HepG2 (cell line): Measurements from ENCODE around the gene ADAM19. TPM values are rescaled to one million over a fixed set of nuclear protein-coding genes. Genes with fewer than 3 reads are reported as not detected.

Source experiments
- ATAC-seq: fragments of 200-7000 bp; cut with Tn5 transposase; 3 replicates; pipeline ENCODE4 v1.9.1; 2020; ENCODE audit warnings: mild to moderate bottlenecking, moderate library complexity
- Bru-seq: library from RNA; stranded (reverse); fragments of 400-500 nt; gene quantifications from one replicate; lab custom pipeline; 2021; lab: Mats Ljungman, UMichigan
- BruChase-seq, 2 experiments: library from RNA; stranded (reverse); fragments of 400-500 nt; gene quantifications; one replicate each; lab custom pipeline; 2021; lab: Mats Ljungman, UMichigan
- BruUV-seq: library from RNA; stranded (reverse); fragments of 400-500 nt; replicated peaks from 2 replicates; lab custom pipeline; 2021; lab: Mats Ljungman, UMichigan
- CTCF ChIA-PET: fragments of 300-600 bp; formaldehyde crosslinking; extraction: SDS; loops from one replicate; lab custom pipeline; 2021; ENCODE audit warnings: low total read pairs, inconsistent platforms, low intra/inter-chr PET ratio; lab: Yijun Ruan, JAX
- POLR2A ChIA-PET: fragments of 350-600 bp; sonication (Branson Sonifier 250); formaldehyde crosslinking; loops from one replicate; lab custom pipeline; 2020; ENCODE audit warnings: antibody characterized with exemption, inconsistent platforms; lab: Yijun Ruan, JAX
- DNase-seq: peaks from one replicate; pipeline ENCODE4 v3.0.0-alpha.2; 2015; ENCODE audit warnings: low spot score
- FAIRE-seq: peaks from 3 replicates; lab custom pipeline; 2011; peaks lifted over from hg19 to GRCh38; lab: Jason Lieb, UNC
- H2AFZ ChIP-seq: one replicate; pipeline ENCODE4 v1.6.1; 2011; ENCODE audit warnings: low read length, inconsistent platforms
- H3K27ac ChIP-seq: fragments of 300-600 bp; 3 replicates; pipeline ENCODE4 v1.8.0; 2011; ENCODE audit warnings: mixed run types, mild to moderate bottlenecking, mixed read lengths, low read length, inconsistent platforms; ENCODE audit not compliant: insufficient read depth; ENCODE audit errors: extremely low read length
- H3K27me3 ChIP-seq, 2 experiments: fragments of 200-600 bp in 1 of 2; 2 replicates in 1 of 2; 3 replicates in 1 of 2; pipeline versions ENCODE4 v1.6.0 to v1.8.0; 2011; ENCODE audit warnings: low read length in 2 of 2, mild to moderate bottlenecking in 2 of 2, moderate library complexity in 2 of 2, inconsistent platforms in 1 of 2; ENCODE audit not compliant: insufficient read depth in 2 of 2, control insufficient read depth in 1 of 2
- H3K36me3 ChIP-seq, 2 experiments: fragments of 200-600 bp in 1 of 2; replicated peaks in 1 of 2; 2 replicates in 1 of 2; 3 replicates in 1 of 2; pipeline versions ENCODE4 v1.5.1 to v1.8.0; 2011; ENCODE audit warnings: low read length in 2 of 2, inconsistent platforms in 1 of 2; ENCODE audit not compliant: insufficient read depth in 2 of 2, control insufficient read depth in 1 of 2
- H3K4me1 ChIP-seq: 2 replicates; pipeline ENCODE4 v1.5.1; 2012; ENCODE audit warnings: low read length, inconsistent platforms; ENCODE audit not compliant: insufficient read depth
- H3K4me2 ChIP-seq: 2 replicates; pipeline ENCODE4 v1.6.0; 2011; ENCODE audit warnings: low read depth, low read length, inconsistent platforms
- H3K4me3 ChIP-seq, 3 experiments: fragments of 200-600 bp in 1 of 3; sonication (generic), shearing (Covaris generic) in 1 of 3; replicated peaks in 1 of 3; 2 replicates each; pipeline ENCODE4 v1.5.1; 2011 to 2016; ENCODE audit warnings: low read length in 3 of 3, inconsistent platforms in 2 of 3, low read depth in 2 of 3, mild to moderate bottlenecking in 2 of 3, control low read depth in 1 of 3, mixed read lengths in 1 of 3; ENCODE audit not compliant: insufficient read depth in 1 of 3
- H3K79me2 ChIP-seq: one replicate; pipeline ENCODE4 v1.6.1; 2011; ENCODE audit warnings: low read length, inconsistent platforms; ENCODE audit not compliant: insufficient read depth
- H3K9ac ChIP-seq: 2 replicates; pipeline ENCODE4 v1.6.0; 2011; ENCODE audit warnings: mild to moderate bottlenecking, low read depth, low read length, inconsistent platforms; ENCODE audit not compliant: insufficient read depth
- H3K9me3 ChIP-seq: 2 replicates; pipeline ENCODE4 v1.5.1; 2012; ENCODE audit warnings: mild to moderate bottlenecking, low read length
- H4K20me1 ChIP-seq: 2 replicates; pipeline ENCODE4 v1.6.0; 2011; ENCODE audit warnings: inconsistent platforms, mild to moderate bottlenecking, low read length, moderate library complexity; ENCODE audit not compliant: insufficient read depth
- E2F5 ChIP-seq: sonication (generic); formaldehyde crosslinking; conservative IDR thresholded peaks from 2 replicates; pipeline ENCODE4 v1.4.0; 2020; ENCODE audit warnings: missing genetic modification reagents
- NCOR1 ChIP-seq: fragments of 200-600 bp; sonication (generic); IDR thresholded peaks from 2 replicates; pipeline ENCODE4 v1.7.0; 2017; ENCODE audit warnings: antibody characterized with exemption, low read length, borderline replicate concordance
- RFXAP ChIP-seq: sonication (generic); formaldehyde crosslinking; IDR thresholded peaks from 2 replicates; pipeline ENCODE4 v1.4.0; 2020; ENCODE audit warnings: missing genetic modification reagents, borderline replicate concordance
- ZBTB46 ChIP-seq: sonication (generic); formaldehyde crosslinking; IDR thresholded peaks from 2 replicates; pipeline ENCODE4 v1.4.0; 2020; ENCODE audit warnings: mild to moderate bottlenecking, missing genetic modification reagents, borderline replicate concordance
- ZC3H13 ChIP-seq: sonication (generic); formaldehyde crosslinking; IDR thresholded peaks from 2 replicates; pipeline ENCODE4 v1.8.1; 2023; ENCODE audit warnings: mild to moderate bottlenecking, missing genetic modification reagents, moderate library complexity
- ZNF251 ChIP-seq: sonication (generic); formaldehyde crosslinking; IDR thresholded peaks from 2 replicates; pipeline ENCODE4 v1.9.0; 2021; ENCODE audit warnings: mild to moderate bottlenecking, missing genetic modification reagents
- ZNF432 ChIP-seq: sonication (generic); formaldehyde crosslinking; IDR thresholded peaks from 2 replicates; pipeline ENCODE4 v1.5.0; 2020; ENCODE audit warnings: missing genetic modification reagents, mild to moderate bottlenecking, borderline replicate concordance
- ZNF788 ChIP-seq: sonication (generic); formaldehyde crosslinking; IDR thresholded peaks from 2 replicates; pipeline ENCODE4 v1.5.0; 2020; ENCODE audit warnings: mild to moderate bottlenecking, missing genetic modification reagents, borderline replicate concordance
- ZNF816 ChIP-seq: sonication (generic); formaldehyde crosslinking; IDR thresholded peaks from 2 replicates; pipeline ENCODE4 v1.8.0; 2022; ENCODE audit warnings: missing genetic modification reagents, mild to moderate bottlenecking, borderline replicate concordance
- WGBS: methylation state at CpG from one replicate; pipeline ENCODE4 v1.1.6; 2017; ENCODE audit warnings: low lambda C conversion rate; 5-methylcytosine and 5-hydroxymethylcytosine counted together
- in situ Hi-C: cut with HindIII; loops from 2 replicates; pipeline ENCODE4 v1.10.0; 2017; ENCODE audit warnings: low pct_unique_long_range_greater_than_20kb; ENCODE audit not compliant: extremely low pct_ligation_motif_present
- intact Hi-C: fragments of 100-400 bp; cut with micrococcal nuclease; formaldehyde crosslinking; loops from one replicate; pipeline ENCODE4 v1.10.0; 2022; ENCODE audit not compliant: unreplicated experiment
- long read RNA-seq, 2 experiments: library from RNA in 1 of 2; library from polyadenylated mRNA in 1 of 2; stranded (forward) in 1 of 2; unstranded in 1 of 2; transcript quantifications; one replicate each; pipeline ENCODE4 v2.0.0, GENCODE V29; 2019 to 2022
- polyA minus RNA-seq, 3 experiments: library from RNA; depleted of rRNA, polyadenylated mRNA; stranded (reverse); fragments of >200 nt; gene quantifications; 2 replicates each; pipeline ENCODE4 v1.2.3, GENCODE V29; 2011; ENCODE audit warnings: low replicate concordance in 1 of 3
- polyA plus RNA-seq, 8 experiments: library from polyadenylated mRNA; depleted of rRNA in 3 of 8; stranded (reverse) in 7 of 8; unstranded in 1 of 8; fragments of >200 nt; fragmentation: Illumina TruSeq in 4 of 8; extraction: Trizol in 4 of 8; gene quantifications; 2 replicates each; pipeline versions ENCODE4 v1.2.1 to v1.2.3, GENCODE V29; 2011 to 2016; ENCODE audit warnings: low read depth in 4 of 8, missing spikeins in 1 of 8, mixed read lengths in 1 of 8; ENCODE audit not compliant: insufficient read depth in 1 of 8
- total RNA-seq, 5 experiments: library from RNA; depleted of rRNA; stranded (reverse); fragments of >200 nt; fragmentation: Illumina TruSeq; extraction: Trizol; gene quantifications; 2 replicates each; pipeline ENCODE4 v1.2.3, GENCODE V29; 2016; ENCODE audit warnings: low read depth in 1 of 5
- TF ChIP-seq, protein P1 (sequence below): sonication (generic); formaldehyde crosslinking; IDR thresholded peaks from 2 replicates; pipeline ENCODE4; 2020; ENCODE audit warnings: missing genetic modification reagents, mild to moderate bottlenecking, borderline replicate concordance
- TF ChIP-seq, protein P2 (sequence below): sonication (generic); formaldehyde crosslinking; IDR thresholded peaks from 2 replicates; pipeline ENCODE4 v1.8.1; 2023; ENCODE audit warnings: mild to moderate bottlenecking, moderate library complexity, missing genetic modification reagents

Gene ADAM19
- total RNA-seq (2016; rRNA removed; fragmentation: Illumina TruSeq; extraction: Trizol) = 0.24 and 0.38 TPM in 2 replicates
- total RNA-seq (2016; cell fraction: cytosol; rRNA removed; fragmentation: Illumina TruSeq; extraction: Trizol; ENCODE audit: low read depth) = 0.18 TPM in 1 of 2 replicates, not detected in the other
- 0.13 and 0.28 TPM in 2 replicates for total RNA-seq (2016; cell fraction: insoluble cytoplasmic fraction; rRNA removed; fragmentation: Illumina TruSeq; extraction: Trizol)
- total RNA-seq (2016; cell fraction: membrane; rRNA removed; fragmentation: Illumina TruSeq; extraction: Trizol) = 0.15 and 0.17 TPM in 2 replicates
- total RNA-seq (2016; cell fraction: nucleus; rRNA removed; fragmentation: Illumina TruSeq; extraction: Trizol) = 0.41 and 0.50 TPM in 2 replicates
- 0.61 and 0.74 TPM in 2 replicates for polyA plus RNA-seq (2011; rRNA removed)
- 0.31 and 0.35 TPM in 2 replicates for polyA plus RNA-seq (2011; cell fraction: cytosol; rRNA removed)
- 1.1 and 1.4 TPM in 2 replicates for polyA plus RNA-seq (2011; cell fraction: nucleus; rRNA removed)
- polyA plus RNA-seq (2012) = 0.21 and 0.23 TPM in 2 replicates
- polyA plus RNA-seq (2016; cell fraction: cytosol; fragmentation: Illumina TruSeq; extraction: Trizol; ENCODE audit: low read depth) = 0.03 TPM in 1 of 2 replicates, not detected in the other
- polyA plus RNA-seq (2016; cell fraction: insoluble cytoplasmic fraction; fragmentation: Illumina TruSeq; extraction: Trizol; ENCODE audit: low read depth) = 0.03 and 0.07 TPM in 2 replicates
- 0.12 TPM in 1 of 2 replicates, not detected in the other for polyA plus RNA-seq (2016; cell fraction: membrane; fragmentation: Illumina TruSeq; extraction: Trizol; ENCODE audit: low read depth)
- polyA plus RNA-seq (2016; cell fraction: nucleus; fragmentation: Illumina TruSeq; extraction: Trizol; ENCODE audit: insufficient read depth, low read depth) = 0.52 and 0.73 TPM in 2 replicates
- 0.12 and 1.3 TPM in 2 replicates for polyA minus RNA-seq (2011; rRNA and poly(A)+ RNA removed; ENCODE audit: low replicate concordance)
- polyA minus RNA-seq (2011; cell fraction: cytosol; rRNA and poly(A)+ RNA removed) = 0.53 and 0.69 TPM in 2 replicates
- polyA minus RNA-seq (2011; cell fraction: nucleus; rRNA and poly(A)+ RNA removed) = 0.77 and 0.87 TPM in 2 replicates
- percentile 32 among the genes with signal in this experiment for Bru-seq, nascent RNA
- percentile 33 among the genes with signal in this experiment for BruChase-seq, experiment 1, labeled RNA remaining after a 6-hour chase
- percentile 32 among the genes with signal in this experiment for BruChase-seq, experiment 2, labeled RNA remaining after a 2-hour chase
- long read RNA-seq, experiment 1 = 0 reads
- long read RNA-seq, experiment 2, partial matches to known transcripts = 1 of 1 reads
- long read RNA-seq, experiment 2, other reads (novel, unspliced or antisense) = 0 of 1 reads

DNA sequence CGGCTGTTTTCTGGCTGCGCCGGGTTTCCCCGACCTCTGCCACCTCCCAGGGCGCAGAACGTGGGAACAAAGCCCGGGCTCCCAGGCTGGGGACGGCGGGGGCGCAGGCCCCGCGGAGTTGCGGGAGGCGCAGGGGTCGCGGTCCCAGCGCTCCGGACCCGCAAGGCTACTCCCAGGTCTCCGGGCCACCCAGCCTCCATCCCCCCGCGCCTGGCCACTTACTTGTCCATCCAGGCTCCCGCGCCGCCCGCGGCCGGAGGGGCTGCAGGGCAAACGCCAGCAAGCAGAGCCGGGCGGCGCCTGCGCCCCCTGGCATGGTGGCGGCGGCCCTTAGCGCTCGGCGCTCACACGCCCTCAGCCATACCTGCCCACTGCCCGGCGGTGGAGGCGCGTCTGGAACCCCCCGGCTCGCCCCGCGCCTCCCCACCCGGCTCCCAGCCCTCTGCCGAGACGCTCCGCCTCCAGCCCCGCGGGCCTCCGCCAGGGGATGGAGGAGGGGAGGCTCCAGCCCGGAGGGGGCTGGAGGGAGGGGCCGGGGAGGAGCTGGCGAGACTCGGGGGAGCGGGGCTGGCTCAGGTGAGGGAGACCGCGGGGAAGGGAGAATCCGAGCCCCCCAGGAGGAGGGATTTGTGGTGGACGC, at the start of gene ADAM19:
Gene ADAM19 (minus strand): TSS at position 395 of the 640 bp plus-strand sequence. CDS start 79 bp downstream, at position 316.
- in situ Hi-C loops = no loop called here
- H3K4me2 ChIP-seq = peak within 1 kb of the TSS; percentile 85
- TF ChIP-seq ZC3H13 (CRISPR knock-in tag) = no peak
- TF ChIP-seq, protein P1, sequence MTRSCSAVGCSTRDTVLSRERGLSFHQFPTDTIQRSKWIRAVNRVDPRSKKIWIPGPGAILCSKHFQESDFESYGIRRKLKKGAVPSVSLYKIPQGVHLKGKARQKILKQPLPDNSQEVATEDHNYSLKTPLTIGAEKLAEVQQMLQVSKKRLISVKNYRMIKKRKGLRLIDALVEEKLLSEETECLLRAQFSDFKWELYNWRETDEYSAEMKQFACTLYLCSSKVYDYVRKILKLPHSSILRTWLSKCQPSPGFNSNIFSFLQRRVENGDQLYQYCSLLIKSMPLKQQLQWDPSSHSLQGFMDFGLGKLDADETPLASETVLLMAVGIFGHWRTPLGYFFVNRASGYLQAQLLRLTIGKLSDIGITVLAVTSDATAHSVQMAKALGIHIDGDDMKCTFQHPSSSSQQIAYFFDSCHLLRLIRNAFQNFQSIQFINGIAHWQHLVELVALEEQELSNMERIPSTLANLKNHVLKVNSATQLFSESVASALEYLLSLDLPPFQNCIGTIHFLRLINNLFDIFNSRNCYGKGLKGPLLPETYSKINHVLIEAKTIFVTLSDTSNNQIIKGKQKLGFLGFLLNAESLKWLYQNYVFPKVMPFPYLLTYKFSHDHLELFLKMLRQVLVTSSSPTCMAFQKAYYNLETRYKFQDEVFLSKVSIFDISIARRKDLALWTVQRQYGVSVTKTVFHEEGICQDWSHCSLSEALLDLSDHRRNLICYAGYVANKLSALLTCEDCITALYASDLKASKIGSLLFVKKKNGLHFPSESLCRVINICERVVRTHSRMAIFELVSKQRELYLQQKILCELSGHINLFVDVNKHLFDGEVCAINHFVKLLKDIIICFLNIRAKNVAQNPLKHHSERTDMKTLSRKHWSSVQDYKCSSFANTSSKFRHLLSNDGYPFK = no peak
- TF ChIP-seq E2F5 = no peak
- no peak for TF ChIP-seq NCOR1
- TF ChIP-seq ZNF788 (CRISPR knock-in tag) = no peak
- no peak for TF ChIP-seq ZNF251 (CRISPR knock-in tag)
- TF ChIP-seq ZNF816 (CRISPR knock-in tag) = no peak
- TF ChIP-seq RFXAP = no peak
- TF ChIP-seq ZNF432 (CRISPR knock-in tag) = no peak
- TF ChIP-seq, protein P2, sequence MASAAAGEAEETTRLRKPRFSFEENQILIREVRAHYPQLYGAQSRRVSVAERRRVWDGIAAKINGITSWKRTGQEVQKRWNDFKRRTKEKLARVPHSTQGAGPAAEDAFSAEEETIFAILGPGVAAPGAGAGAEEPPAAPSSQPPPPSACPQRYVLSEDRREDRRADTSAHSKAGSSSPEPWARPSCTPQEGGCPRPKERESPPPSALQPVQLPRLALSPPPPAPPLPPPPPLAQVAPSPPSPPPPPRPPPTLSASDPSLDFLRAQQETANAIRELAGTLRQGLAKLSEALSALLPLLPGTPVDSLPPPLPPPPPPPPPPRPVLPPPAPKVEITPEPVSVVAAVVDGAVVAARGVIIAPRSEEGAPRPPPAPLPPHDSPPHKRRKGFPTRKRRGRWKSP (CRISPR knock-in tag) = peak; percentile 73
- TF ChIP-seq ZBTB46 = no peak

More for the DNA sequence above, at the start of gene ADAM19:
- 2% methylated on average over 10 of the region's 63 CpGs for WGBS
- no peak within 1 kb of the TSS for H3K27ac ChIP-seq
- peak within 1 kb of the TSS; percentile 52 to 71 (median 66) for H3K4me3 ChIP-seq
- peak; percentile 86 for ATAC-seq
- no peaks in the 10 kb centered on the region for H3K9me3 ChIP-seq
- no peak for FAIRE-seq
- no peaks in the 10 kb centered on the region for H3K36me3 ChIP-seq
- H2AFZ ChIP-seq = no peak within 1 kb of the TSS
- no TSS peak for BruUV-seq
- ChIA-PET POLR2A (no interaction called here), CTCF (no interaction called here)
- no peaks in the 10 kb centered on the region for H4K20me1 ChIP-seq
- H3K27me3 ChIP-seq = peaks cover 2 to 27% of the 10 kb centered on the region in 2 experiments
- no peak for DNase-seq
- H3K79me2 ChIP-seq = no peaks in the 10 kb centered on the region
- H3K9ac ChIP-seq = 0 out of 2 replicates have a peak within 1 kb of the TSS, but pooled peaks have one; percentile 8
- peaks cover 7% of the 10 kb centered on the region; the same call in 1 of the 2 replicates for H3K4me1 ChIP-seq
- intact Hi-C loops = no loop called here
